ENCODE results near the gene GRIN2C.

DNA sequence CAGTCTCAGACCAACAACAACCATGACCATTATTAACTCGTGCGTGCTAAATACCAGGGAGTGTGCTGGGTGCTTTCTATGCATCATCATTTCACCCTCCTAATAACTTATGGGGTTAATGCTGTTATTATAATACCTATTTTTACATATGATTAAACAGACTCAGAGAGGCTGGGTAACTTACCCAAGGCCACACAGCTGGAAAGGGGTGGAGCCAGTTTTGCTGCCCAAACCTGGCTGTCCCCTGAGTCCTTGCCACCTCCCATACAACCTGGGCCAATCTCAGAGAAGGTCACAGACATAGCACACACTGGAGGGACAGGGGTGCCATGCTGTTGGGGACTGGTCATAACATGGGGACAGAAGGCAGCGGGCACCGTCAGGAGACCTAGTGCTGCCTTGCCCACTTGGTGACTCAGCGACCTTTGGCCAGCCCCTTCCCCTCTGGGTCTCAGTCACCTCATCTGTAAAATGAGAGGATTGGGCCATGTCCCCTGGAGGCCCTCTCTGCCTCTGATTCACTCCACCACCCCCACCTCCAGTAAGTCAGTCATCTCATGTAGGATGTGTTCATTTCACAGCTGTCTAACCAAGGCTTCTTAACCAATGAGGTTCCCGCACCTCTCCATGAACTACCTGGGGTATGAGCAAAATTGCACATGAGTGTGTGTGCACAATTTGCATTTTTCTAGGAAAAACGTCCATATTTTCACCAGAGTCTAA lies 45.2 kb upstream of the GRIN2C start:
- no peak for TF ChIP-seq CTCF (conservative IDR thresholded peaks at IDR 0.05)
- no peak for TF ChIP-seq ZFX (IDR thresholded peaks at IDR 0.05)

All from C4-2B (cell line).